GM19455 (cell line): ENCODE results near the gene KIF26B.

Experiments used
- ATAC-seq: cut with Tn5 transposase; IDR thresholded peaks from one replicate; pipeline ENCODE4 v1.9.1; 2021; ENCODE audit not compliant: unreplicated experiment

The KIF26B gene

DNA sequence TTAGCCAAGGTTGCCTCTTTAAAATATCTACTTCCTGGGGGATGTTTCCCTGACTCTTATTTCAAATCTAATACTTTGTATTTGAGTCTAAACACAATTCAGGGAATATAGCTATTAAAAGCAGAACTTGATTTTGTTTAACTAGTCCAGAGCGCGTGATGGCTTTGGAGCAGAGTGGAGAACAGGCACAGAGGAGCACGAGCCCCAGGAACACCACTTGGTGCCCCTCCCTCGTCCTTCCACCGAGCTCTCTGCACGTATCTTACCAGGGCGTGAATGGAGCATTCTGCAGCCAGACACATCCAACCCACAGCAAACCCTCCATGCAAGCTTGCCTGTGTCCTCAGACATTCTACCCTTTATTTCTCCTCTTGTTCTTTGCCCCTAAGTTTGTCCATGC, 14.1 kb downstream of the KIF26B start:
- ATAC-seq, result no peak

GRCh38 chr1:245169376-245169775, 14.6 kb downstream of the KIF26B start:
- no peak for ATAC-seq

DNA sequence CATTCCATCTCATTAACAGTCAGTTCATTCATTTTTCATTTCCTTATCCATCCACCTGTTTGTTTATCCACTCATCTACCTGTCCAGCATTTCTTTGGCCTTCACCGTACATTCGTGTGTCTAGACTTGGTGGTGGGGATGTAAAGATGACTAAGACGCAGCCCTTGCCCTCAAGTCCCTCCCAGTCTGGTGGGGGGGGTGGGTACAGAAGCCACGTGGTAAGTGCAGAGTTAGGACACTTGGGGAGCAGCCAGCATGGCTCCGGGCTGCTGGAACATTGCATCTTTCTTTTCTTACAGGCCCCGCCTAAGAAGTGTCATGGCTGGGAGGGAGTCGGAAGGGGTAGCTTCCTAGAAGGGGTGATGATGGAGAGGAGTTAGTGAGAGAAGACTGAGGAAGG, 17.2 kb downstream of the KIF26B start:
- no peak for ATAC-seq

DNA sequence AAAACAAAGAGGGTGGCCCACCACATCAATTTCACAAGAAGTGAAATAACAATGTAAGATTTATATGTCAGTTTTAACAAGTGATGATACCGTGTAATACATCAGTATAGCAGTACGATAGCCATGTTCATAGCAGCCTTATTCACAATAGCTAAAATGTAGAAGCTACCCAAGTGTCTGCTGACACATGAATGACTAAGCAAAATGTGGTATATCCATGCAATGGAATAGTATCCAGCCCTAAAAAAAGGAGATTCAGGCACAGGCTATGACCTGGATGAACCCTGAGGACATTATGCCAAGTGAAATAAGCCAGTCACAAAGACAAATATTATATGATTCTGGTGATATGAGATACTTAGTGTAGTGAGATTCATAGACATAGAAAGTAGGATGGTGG, 18.0 kb downstream of the KIF26B start:
- no peak for ATAC-seq

DNA sequence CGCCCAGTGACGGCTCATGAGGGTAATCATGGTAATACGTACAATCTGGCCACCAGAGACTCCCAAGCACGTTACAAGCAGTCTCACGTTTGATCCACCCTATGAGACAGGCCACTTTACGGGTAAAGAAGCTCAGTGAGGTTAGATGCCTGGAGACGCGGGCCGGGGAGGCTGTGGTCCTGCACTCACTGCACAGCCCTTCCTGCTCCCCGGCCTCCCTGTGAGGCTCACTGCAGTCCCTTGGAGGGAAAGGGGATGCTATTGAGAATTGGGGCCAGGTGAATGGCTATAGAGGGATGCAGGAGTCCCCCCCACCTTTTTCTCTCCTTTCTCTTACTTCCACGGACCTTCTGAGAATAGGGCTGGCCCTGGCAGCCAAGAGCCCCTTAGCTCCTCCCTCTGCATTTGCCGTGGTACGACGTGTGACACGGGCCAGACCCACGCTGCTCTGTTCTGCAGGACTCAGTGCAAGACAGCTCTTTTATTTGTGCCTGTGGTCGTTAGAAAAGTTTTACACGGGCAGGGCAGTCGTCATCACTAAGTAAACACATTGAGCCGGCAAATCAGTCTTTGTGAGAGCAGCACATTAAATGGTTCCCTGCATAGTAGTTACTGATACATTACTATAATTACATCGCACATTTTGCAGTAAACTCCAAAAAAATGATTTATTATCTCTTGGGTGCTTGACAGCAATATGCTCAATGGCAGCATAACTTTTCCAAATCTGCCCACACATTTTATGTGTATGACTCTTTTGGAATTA, 18.8 kb downstream of the KIF26B start:
- no peak for ATAC-seq

GRCh38 chr1:245177071-245177900, 22.5 kb downstream of the KIF26B start:
- ATAC-seq, result no peak

GRCh38 chr1:245179706-245180105, 24.9 kb downstream of the KIF26B start:
- ATAC-seq, result no peak

- no peak for ATAC-seq
Observed at GRCh38 chr1:245180496-245181157, 25.8 kb downstream of the KIF26B start.

GRCh38 chr1:245181158-245181517, 26.4 kb downstream of the KIF26B start:
- no peak for ATAC-seq

DNA sequence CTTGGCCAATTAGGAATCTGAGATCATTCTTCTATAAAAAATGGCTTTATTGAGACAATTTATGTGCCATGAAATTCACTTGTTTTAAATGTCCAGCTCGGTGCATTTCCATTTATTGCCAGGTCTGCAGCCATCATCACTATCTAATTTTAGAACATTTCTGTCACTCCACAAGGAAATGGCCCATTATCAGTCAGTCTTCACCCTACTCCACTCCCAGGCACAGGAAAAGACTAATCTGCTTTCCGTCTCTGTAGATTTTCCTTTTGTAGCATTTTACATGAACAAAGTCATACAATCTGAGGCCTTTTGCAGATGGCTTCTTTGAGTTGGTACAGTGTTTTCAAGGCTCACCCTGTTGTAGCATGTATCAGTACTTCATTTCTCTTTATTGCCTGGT, 27.2 kb downstream of the KIF26B start:
- no peak for ATAC-seq

DNA sequence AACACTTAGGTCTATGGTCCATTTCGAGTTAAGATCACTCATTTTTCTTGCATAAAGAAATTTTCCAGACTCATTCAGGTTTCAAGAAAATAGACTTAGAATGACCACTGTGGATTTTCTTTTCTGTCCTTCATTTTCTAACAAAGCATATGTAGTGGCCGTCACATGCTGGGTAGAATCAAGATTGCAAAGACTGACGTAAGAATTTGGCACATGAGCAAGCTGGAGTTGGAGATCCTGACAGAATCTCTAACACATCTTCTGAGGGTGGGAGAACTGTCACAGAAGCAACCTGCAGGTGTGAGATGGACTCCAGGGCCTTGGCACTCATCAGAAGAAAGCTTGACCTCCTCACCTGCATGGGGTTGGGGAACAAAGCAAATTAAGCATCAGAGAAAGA, 28.6 kb downstream of the KIF26B start:
- no peak for ATAC-seq

GRCh38 chr1:245184779-245185178, 30.0 kb downstream of the KIF26B start:
- ATAC-seq, result no peak

- no peak for ATAC-seq
Observed at GRCh38 chr1:245188403-245188802, 33.6 kb downstream of the KIF26B start.

- ATAC-seq, result no peak
Observed at GRCh38 chr1:245195398-245195797, 40.6 kb downstream of the KIF26B start.

- no peak for ATAC-seq
Observed at GRCh38 chr1:245197121-245197520, 42.3 kb downstream of the KIF26B start.

DNA sequence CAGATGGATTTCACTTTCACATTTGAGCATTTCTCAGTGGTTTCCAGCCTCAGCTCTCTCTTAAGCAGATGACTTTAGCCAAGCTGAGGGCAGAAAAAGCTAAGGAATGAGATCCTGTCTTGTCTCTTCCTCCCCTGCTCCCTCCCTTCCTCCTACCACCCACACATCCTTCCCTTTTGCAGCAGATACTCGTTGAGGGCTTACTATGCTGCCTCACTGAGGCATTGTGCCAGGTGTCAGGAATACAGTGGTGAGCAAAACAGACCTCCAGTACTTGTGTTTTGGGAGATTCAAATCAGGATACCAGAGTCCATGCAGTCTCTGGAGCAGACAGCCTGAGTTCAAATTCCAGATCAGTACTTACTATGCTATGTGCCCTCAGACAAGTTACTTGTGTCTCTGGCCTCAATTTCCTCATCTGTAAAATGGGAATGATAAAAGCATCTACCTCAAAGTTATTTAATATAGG, 43.2 kb downstream of the KIF26B start:
- ATAC-seq, result no peak

GRCh38 chr1:245198748-245199516, 44.1 kb downstream of the KIF26B start:
- ATAC-seq, result no peak

- no peak for ATAC-seq
Observed at GRCh38 chr1:245200146-245200545, 45.4 kb downstream of the KIF26B start.

- no peak for ATAC-seq
Observed at GRCh38 chr1:245201201-245201600, 46.4 kb downstream of the KIF26B start.

GRCh38 chr1:245201827-245202226, 47.0 kb downstream of the KIF26B start:
- no peak for ATAC-seq

GRCh38 chr1:245205396-245205795, 50.6 kb downstream of the KIF26B start:
- no peak for ATAC-seq
